ENCODE measurements around the gene NPY4R2.
"Not testable (repeated sequence)": the region's sequence is repeated elsewhere in the genome, so short reads cannot be mapped to it uniquely, and the experiment has no call there.

NPY4R2 gene

GRCh38 chr10:47933462-47933861, 15.0 kb downstream of the NPY4R2 start:
- DNase-seq (ENCODE audit: low spot score): not testable (repeated sequence)

GRCh38 chr10:47936772-47937228, 18.3 kb downstream of the NPY4R2 start:
- DNase-seq (ENCODE audit: low spot score): not testable (repeated sequence)

- DNase-seq (ENCODE audit: low spot score): not testable (repeated sequence)
These were observed 19.2 kb downstream of the NPY4R2 start for GRCh38 chr10:47937634-47938033.

GRCh38 chr10:47940821-47941220, 22.4 kb downstream of the NPY4R2 start:
- DNase-seq (ENCODE audit: low spot score): not testable (repeated sequence)

GRCh38 chr10:47941379-47941778, 22.9 kb downstream of the NPY4R2 start:
- DNase-seq (ENCODE audit: low spot score): not testable (repeated sequence)

GRCh38 chr10:47942351-47943019, 24.0 kb downstream of the NPY4R2 start:
- not testable (repeated sequence) for DNase-seq (ENCODE audit: low spot score)

- not testable (repeated sequence) for DNase-seq (ENCODE audit: low spot score)
These were observed 24.9 kb downstream of the NPY4R2 start for GRCh38 chr10:47943328-47943727.

GRCh38 chr10:47947424-47947823, 29.0 kb downstream of the NPY4R2 start:
- DNase-seq (ENCODE audit: low spot score): not testable (repeated sequence)

GRCh38 chr10:47957158-47957557, 38.7 kb downstream of the NPY4R2 start:
- DNase-seq (ENCODE audit: low spot score): not testable (repeated sequence)

- not testable (repeated sequence) for DNase-seq (ENCODE audit: low spot score)
These were observed 41.2 kb downstream of the NPY4R2 start for GRCh38 chr10:47959677-47960076.

GRCh38 chr10:47960699-47961098, 42.2 kb downstream of the NPY4R2 start:
- not testable (repeated sequence) for DNase-seq (ENCODE audit: low spot score)

GRCh38 chr10:47962785-47963184, 44.3 kb downstream of the NPY4R2 start:
- DNase-seq (ENCODE audit: low spot score): not testable (repeated sequence)

GRCh38 chr10:47964280-47965063, 46.0 kb downstream of the NPY4R2 start:
- DNase-seq (ENCODE audit: low spot score): not testable (repeated sequence)

GRCh38 chr10:47968988-47969387, 50.5 kb downstream of the NPY4R2 start:
- not testable (repeated sequence) for DNase-seq (ENCODE audit: low spot score)

- not testable (repeated sequence) for DNase-seq (ENCODE audit: low spot score)
These were observed 51.6 kb downstream of the NPY4R2 start for GRCh38 chr10:47970047-47970446.

- DNase-seq (ENCODE audit: low spot score): not testable (repeated sequence)
These were observed 53.1 kb downstream of the NPY4R2 start for GRCh38 chr10:47971598-47971997.

- not testable (repeated sequence) for DNase-seq (ENCODE audit: low spot score)
These were observed 53.6 kb downstream of the NPY4R2 start for GRCh38 chr10:47972077-47972476.

Measured in iPS-NIHi11 (cell line).